ENCODE measurements around the gene CTIF. TPM values are rescaled to one million over a fixed set of nuclear protein-coding genes. Genes with fewer than 3 reads are reported as not detected.

The CTIF gene
- total RNA-seq, 2 donors from 2014 or later: 14.8 to 18.5 TPM

GRCh38 chr18:48546396-48546795 is 7.6 kb downstream of the CTIF start:
- DNase-seq: no peak
- intact Hi-C loops (cut with DNase I, micrococcal nuclease): no loop called here
- no peak for ATAC-seq

GRCh38 chr18:48547531-48547981 is 8.7 kb downstream of the CTIF start:
- ATAC-seq (no peak), DNase-seq (no peak)
- intact Hi-C loops (cut with DNase I, micrococcal nuclease): no loop called here

GRCh38 chr18:48548011-48548771 is 9.4 kb downstream of the CTIF start:
- intact Hi-C loops (cut with DNase I, micrococcal nuclease): no loop called here
- ATAC-seq: peak; percentile 21
- DNase-seq: no peak

- intact Hi-C loops (cut with DNase I, micrococcal nuclease): no loop called here
- ATAC-seq (no peak), DNase-seq (no peak)
These were observed 10.1 kb downstream of the CTIF start for GRCh38 chr18:48548921-48549320.

- intact Hi-C loops (cut with DNase I, micrococcal nuclease): no loop called here
- no peak for ATAC-seq
- no peak for DNase-seq
These were observed 11.4 kb downstream of the CTIF start for GRCh38 chr18:48550101-48550729.

- intact Hi-C loops (cut with DNase I, micrococcal nuclease): no loop called here
- ATAC-seq (no peak), DNase-seq (no peak)
These were observed 12.3 kb downstream of the CTIF start for GRCh38 chr18:48551100-48551499.

- intact Hi-C loops (cut with DNase I, micrococcal nuclease): no loop called here
- DNase-seq: no peak
- ATAC-seq: no peak
These were observed 13.3 kb downstream of the CTIF start for GRCh38 chr18:48552130-48552529.

- intact Hi-C loops (cut with DNase I, micrococcal nuclease): no loop called here
- ATAC-seq: no peak
These were observed 14.4 kb downstream of the CTIF start for GRCh38 chr18:48553236-48553635.

GRCh38 chr18:48554610-48555400 is 16.0 kb downstream of the CTIF start:
- intact Hi-C loops (cut with DNase I, micrococcal nuclease): no loop called here
- ATAC-seq (no peak), DNase-seq (no peak)

More at GRCh38 chr18:48553236-48553635, 14.4 kb downstream of the CTIF start:
- no peak for DNase-seq

GRCh38 chr18:48555465-48555995 is 16.7 kb downstream of the CTIF start:
- intact Hi-C loops (cut with DNase I, micrococcal nuclease): no loop called here
- no peak for DNase-seq
- no peak for ATAC-seq

GRCh38 chr18:48557640-48558174 is 18.9 kb downstream of the CTIF start:
- intact Hi-C loops (cut with DNase I, micrococcal nuclease): no loop called here
- DNase-seq: no peak
- ATAC-seq: no peak

- DNase-seq (no peak), ATAC-seq (no peak)
- intact Hi-C loops (cut with DNase I, micrococcal nuclease): no loop called here
These were observed 19.4 kb downstream of the CTIF start for GRCh38 chr18:48558248-48558647.

- DNase-seq (no peak), ATAC-seq (no peak)
- intact Hi-C loops (cut with DNase I, micrococcal nuclease): no loop called here
These were observed 21.7 kb downstream of the CTIF start for GRCh38 chr18:48560491-48560890.

- intact Hi-C loops (cut with DNase I, micrococcal nuclease): no loop called here
- ATAC-seq (no peak), DNase-seq (no peak)
These were observed 23.2 kb downstream of the CTIF start for GRCh38 chr18:48562075-48562474.

GRCh38 chr18:48563027-48563426 is 24.2 kb downstream of the CTIF start:
- intact Hi-C loops (cut with DNase I, micrococcal nuclease): no loop called here
- no peak for ATAC-seq

GRCh38 chr18:48564139-48564538 is 25.3 kb downstream of the CTIF start:
- no peak for DNase-seq
- intact Hi-C loops (cut with DNase I, micrococcal nuclease): no loop called here
- ATAC-seq: no peak

More at GRCh38 chr18:48563027-48563426, 24.2 kb downstream of the CTIF start:
- no peak for DNase-seq

GRCh38 chr18:48565105-48565504 is 26.3 kb downstream of the CTIF start:
- intact Hi-C loops (cut with DNase I, micrococcal nuclease): no loop called here
- ATAC-seq: no peak
- no peak for DNase-seq

- ATAC-seq (no peak), DNase-seq (no peak)
- intact Hi-C loops (cut with DNase I, micrococcal nuclease): no loop called here
These were observed 27.8 kb downstream of the CTIF start for GRCh38 chr18:48566589-48566988.

- intact Hi-C loops (cut with DNase I, micrococcal nuclease): no loop called here
- DNase-seq (no peak), ATAC-seq (no peak)
These were observed 28.6 kb downstream of the CTIF start for GRCh38 chr18:48567388-48567787.
